Osteoblast (primary cell): ENCODE data around the gene HSPA1A. TPM values are rescaled to one million over a fixed set of nuclear protein-coding genes. Genes with fewer than 3 reads are reported as not detected.

Experiments
- DNase-seq: peaks from one replicate; pipeline ENCODE4 v3.0.0; 2011; ENCODE audit warnings: low spot score, mixed read lengths; ENCODE audit not compliant: insufficient read length; ENCODE audit errors: missing footprints
- H2AFZ ChIP-seq: 2 replicates; pipeline ENCODE4 v1.6.0; 2011; ENCODE audit warnings: mild to moderate bottlenecking, low read length
- H3K27ac ChIP-seq: 2 replicates; pipeline ENCODE4 v1.5.1; 2011; ENCODE audit warnings: mild to moderate bottlenecking, low read depth, low read length, moderate library complexity
- H3K27me3 ChIP-seq: 2 replicates; pipeline ENCODE4 v1.6.0; 2012; ENCODE audit warnings: mild to moderate bottlenecking, control low read depth, inconsistent platforms, low read length, moderate library complexity; ENCODE audit not compliant: insufficient read depth
- H3K36me3 ChIP-seq: 2 replicates; pipeline ENCODE4 v1.5.1; 2011; ENCODE audit warnings: mild to moderate bottlenecking, low read length, control low read depth, moderate library complexity; ENCODE audit not compliant: insufficient read depth
- H3K4me1 ChIP-seq: 2 replicates; pipeline ENCODE4 v1.5.1; 2011; ENCODE audit warnings: mild to moderate bottlenecking, low read length, control low read depth, moderate library complexity; ENCODE audit not compliant: insufficient read depth
- H3K4me2 ChIP-seq: 2 replicates; pipeline ENCODE4 v1.6.0; 2011; ENCODE audit warnings: mild to moderate bottlenecking, low read length; ENCODE audit not compliant: insufficient read depth
- H3K4me3 ChIP-seq: fragments of 200-600 bp; sonication (generic); 3 replicates; pipeline ENCODE4 v1.5.1; 2012; ENCODE audit warnings: mild to moderate bottlenecking, low read length, inconsistent platforms; ENCODE audit not compliant: insufficient read depth
- H3K79me2 ChIP-seq: 2 replicates; pipeline ENCODE4 v1.6.0; 2012; ENCODE audit warnings: mild to moderate bottlenecking, low read length, control low read depth, inconsistent platforms; ENCODE audit not compliant: insufficient read depth
- H3K9me3 ChIP-seq: 2 replicates; pipeline ENCODE4 v1.5.1; 2011; ENCODE audit warnings: low read depth, low read length, control low read depth
- H4K20me1 ChIP-seq: 2 replicates; pipeline ENCODE4 v1.6.0; 2012; ENCODE audit warnings: mild to moderate bottlenecking, low read length, control low read depth; ENCODE audit not compliant: insufficient read depth
- CTCF ChIP-seq: IDR thresholded peaks from 2 replicates; pipeline ENCODE4 v1.5.1; 2011; ENCODE audit warnings: mild to moderate bottlenecking, low read depth, low read length, moderate library complexity; ENCODE audit errors: extremely low read depth
- total RNA-seq: library from RNA; depleted of rRNA; stranded (reverse); fragments of >200 nt; gene quantifications from 2 replicates; pipeline ENCODE4 v1.2.3, GENCODE V29; 2012

The HSPA1A gene
- total RNA-seq, 1 donor, result 36.9 TPM

DNA sequence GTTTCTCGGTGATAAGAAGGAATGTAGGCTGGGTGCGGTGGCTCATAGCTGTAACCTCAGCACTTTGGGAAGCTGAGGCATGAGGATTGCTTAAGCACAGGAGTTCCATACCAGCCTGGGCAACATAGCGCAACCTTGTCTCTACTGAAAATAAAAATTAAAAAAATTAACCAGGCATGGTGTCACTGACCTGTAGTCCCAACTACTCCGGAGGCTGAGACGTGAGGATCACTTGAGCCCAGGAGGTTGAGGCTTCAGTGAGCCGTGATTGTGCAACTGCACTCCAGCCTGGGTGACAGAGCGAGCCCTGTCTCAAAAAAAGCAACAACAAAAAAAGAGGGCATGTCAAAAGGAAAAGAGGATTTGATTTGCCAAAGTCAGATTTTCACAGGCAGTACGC is 43.4 kb downstream of the HSPA1A start:
- TF ChIP-seq CTCF, result no peak
- no peaks in the 10 kb centered on the region for H4K20me1 ChIP-seq
- H3K36me3 ChIP-seq, result peaks cover 33% of the 10 kb centered on the region
- H3K9me3 ChIP-seq, result no peaks in the 10 kb centered on the region
- H3K27me3 ChIP-seq, result no peaks in the 10 kb centered on the region
- peaks cover 29% of the 10 kb centered on the region for H3K79me2 ChIP-seq
- no peak overlapping the region for H3K4me2 ChIP-seq
- no peak overlapping the region for H3K4me3 ChIP-seq
- DNase-seq, result no peak
- H2AFZ ChIP-seq, result no peak overlapping the region
- H3K27ac ChIP-seq, result no peak overlapping the region
- H3K4me1 ChIP-seq, result peaks cover 14% of the 10 kb centered on the region

DNA sequence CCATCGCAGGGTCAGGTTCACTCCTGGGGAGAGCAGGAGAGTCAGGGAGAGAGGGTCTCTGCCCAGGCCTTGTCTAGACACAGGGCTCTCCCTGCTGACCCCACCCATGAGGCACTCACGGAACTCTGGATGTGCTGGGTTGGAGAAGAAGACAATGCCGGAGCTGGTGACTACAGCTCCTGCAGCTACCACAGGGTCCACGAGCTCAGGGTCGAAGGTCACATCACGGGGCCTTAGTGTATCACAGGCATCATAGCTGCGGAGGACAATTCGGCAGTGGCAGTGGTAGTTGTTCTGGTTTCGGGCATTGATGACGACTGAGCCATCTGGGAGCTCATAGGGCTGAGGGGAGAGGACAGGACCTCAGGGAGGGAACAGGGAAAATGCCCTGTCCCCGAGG is 44.6 kb downstream of the HSPA1A start:
- Histone ChIP-seq H3K79me2 (peaks cover 29% of the 10 kb centered on the region), H3K9me3 (no peaks in the 10 kb centered on the region), H3K4me3 (no peak overlapping the region), H2AFZ (no peak overlapping the region), H3K36me3 (peaks cover 33% of the 10 kb centered on the region), H3K4me1 (peaks cover 14% of the 10 kb centered on the region), H3K4me2 (no peak overlapping the region), H3K27ac (no peak overlapping the region), H3K27me3 (no peaks in the 10 kb centered on the region), H4K20me1 (no peaks in the 10 kb centered on the region)
- no peak for TF ChIP-seq CTCF
- DNase-seq, result peak; percentile 68

DNA sequence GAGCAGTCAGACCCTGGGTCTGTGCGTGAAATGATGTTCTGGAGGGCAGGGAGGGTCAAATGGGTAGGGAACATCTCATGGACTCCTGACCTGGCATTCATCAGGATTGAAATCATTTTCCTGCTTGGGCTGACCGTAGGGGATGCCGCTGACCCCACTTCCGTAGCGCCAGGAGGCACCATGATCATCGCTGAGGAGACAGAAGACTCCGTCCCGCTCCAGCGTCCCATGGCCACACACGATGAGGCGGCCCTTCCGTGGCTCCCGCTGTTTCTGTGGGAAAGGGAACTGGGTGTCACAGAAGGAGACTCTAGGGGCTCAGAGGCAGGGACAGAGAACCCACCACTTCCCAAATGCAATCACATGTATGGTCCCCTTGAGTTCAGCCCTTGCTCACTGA is 45.0 kb downstream of the HSPA1A start:
- Histone ChIP-seq H3K36me3 (peaks cover 33% of the 10 kb centered on the region), H2AFZ (no peak overlapping the region), H3K4me1 (peaks cover 14% of the 10 kb centered on the region), H3K27me3 (no peaks in the 10 kb centered on the region), H4K20me1 (no peaks in the 10 kb centered on the region), H3K9me3 (no peaks in the 10 kb centered on the region), H3K27ac (no peak overlapping the region), H3K4me3 (no peak overlapping the region), H3K4me2 (no peak overlapping the region), H3K79me2 (peaks cover 29% of the 10 kb centered on the region)
- TF ChIP-seq CTCF, result no peak
- DNase-seq, result peak; percentile 49

DNA sequence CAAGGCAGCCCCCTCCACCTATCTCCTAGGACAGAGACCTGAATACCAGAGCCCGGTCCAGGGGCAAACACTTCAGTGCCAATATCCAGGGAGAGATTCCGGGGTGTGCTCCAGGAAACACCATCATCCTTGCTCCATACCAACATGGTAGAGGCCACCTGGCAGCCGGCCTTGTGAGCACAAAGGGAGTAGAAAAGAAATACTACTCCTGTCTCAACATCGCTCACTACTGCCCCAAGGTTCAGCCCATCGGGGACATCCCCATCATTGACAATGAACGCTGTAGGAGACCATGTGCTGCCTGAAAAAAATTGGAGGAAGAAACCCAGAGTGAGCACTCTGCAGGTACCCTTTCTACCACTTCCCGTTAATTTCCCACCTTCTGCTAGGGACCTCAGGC is 45.8 kb downstream of the HSPA1A start:
- Histone ChIP-seq H3K4me1 (peaks cover 14% of the 10 kb centered on the region), H3K27ac (no peak overlapping the region), H3K4me2 (no peak overlapping the region), H3K27me3 (no peaks in the 10 kb centered on the region), H3K36me3 (peaks cover 33% of the 10 kb centered on the region), H4K20me1 (no peaks in the 10 kb centered on the region), H3K79me2 (peaks cover 29% of the 10 kb centered on the region), H2AFZ (no peak overlapping the region), H3K9me3 (no peaks in the 10 kb centered on the region), H3K4me3 (no peak overlapping the region)
- DNase-seq, result peak; percentile 75
- no peak for TF ChIP-seq CTCF
